Placental epithelial cell (primary cell): ENCODE measurements around the gene PRB3. TPM values are rescaled to one million over a fixed set of nuclear protein-coding genes. Genes with fewer than 3 reads are reported as not detected.

Experiments
- total RNA-seq: library from RNA; depleted of rRNA; stranded (reverse); fragments of >200 nt; gene quantifications from 2 replicates; pipeline ENCODE4 v1.2.3, GENCODE V29; 2012

The PRB3 gene
- not detected in 2 replicates for total RNA-seq

DNA sequence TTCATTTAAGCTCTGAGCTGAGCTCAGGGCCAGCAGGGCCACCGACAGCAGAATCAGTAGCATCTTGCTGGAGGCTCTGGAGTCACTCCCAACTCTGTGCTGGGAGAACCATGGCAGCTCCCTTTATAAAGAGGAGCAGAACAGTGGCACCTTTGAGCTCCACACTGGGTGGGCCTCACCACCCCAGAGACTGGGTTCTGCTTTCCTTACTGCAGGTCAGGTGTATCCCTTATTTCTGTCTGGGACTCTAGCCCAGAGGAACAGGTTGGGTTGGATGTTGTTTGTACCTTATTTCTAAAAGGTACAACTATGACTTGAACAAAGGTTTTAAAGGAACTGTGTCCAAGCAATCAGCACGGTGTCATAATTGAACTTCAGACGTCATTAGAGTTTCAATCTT lies at the start of gene PRB3:
PRB3 (minus strand) TSS at position 101 of the 400 bp plus-strand sequence; CDS start at position 63, 38 bp downstream.

DNA sequence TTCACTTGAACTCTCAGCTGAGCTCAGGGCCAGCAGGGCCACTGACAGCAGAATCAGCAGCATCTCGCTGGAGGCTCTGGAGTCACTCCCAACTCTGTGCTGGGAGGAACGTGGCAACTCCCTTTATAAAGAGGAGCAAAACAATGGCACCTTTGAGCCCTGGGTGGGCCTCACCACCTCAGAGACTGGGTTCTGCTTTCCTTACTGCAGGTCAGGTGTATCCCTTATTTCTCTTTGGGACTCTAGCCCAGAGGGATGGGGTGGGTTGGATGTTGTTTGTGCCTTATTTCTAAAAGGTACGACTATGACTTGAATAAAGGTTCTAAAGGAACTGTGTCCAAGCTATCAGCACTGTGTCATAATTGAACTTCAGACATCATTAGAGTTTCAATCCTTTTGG lies 40.8 kb upstream of the PRB3 start, which contains the start of gene PRB4:
PRB4 (minus strand) TSS at position 101 of the 400 bp plus-strand sequence; CDS start at position 63, 38 bp downstream.

Other genes starting within 250 kb of the PRB3 start
- 4.7 and 6.2 TPM in 2 replicates for gene TAS2R19, start 247.1 kb downstream of the PRB3 start, total RNA-seq
- gene TAS2R31, start 238.3 kb downstream of the PRB3 start, total RNA-seq, result 3.1 and 7.1 TPM in 2 replicates
- gene TAS2R46, start 207.4 kb downstream of the PRB3 start, total RNA-seq, result 2.5 and 2.7 TPM in 2 replicates
- 2.0 and 2.4 TPM in 2 replicates for gene TAS2R43, start 177.4 kb downstream of the PRB3 start, total RNA-seq
- gene TAS2R30, start 135.1 kb downstream of the PRB3 start, total RNA-seq, result 5.5 and 7.0 TPM in 2 replicates
- 4.7 and 7.4 TPM in 2 replicates for gene SMIM10L1, start 98.5 kb downstream of the PRB3 start, total RNA-seq
- not detected in 2 replicates for gene TAS2R42, start 82.8 kb downstream of the PRB3 start, total RNA-seq
- gene PRB4, start 40.7 kb upstream of the PRB3 start, total RNA-seq, result not detected in 2 replicates
- gene PRB2, start 125.9 kb upstream of the PRB3 start, total RNA-seq, result not detected in 2 replicates